ENCODE data around the gene ENDOG. TPM values are rescaled to one million over a fixed set of nuclear protein-coding genes. Genes with fewer than 3 reads are reported as not detected.

Gene ENDOG
- total RNA-seq, 1 experiment from 2014 or later = 25.8 TPM

DNA sequence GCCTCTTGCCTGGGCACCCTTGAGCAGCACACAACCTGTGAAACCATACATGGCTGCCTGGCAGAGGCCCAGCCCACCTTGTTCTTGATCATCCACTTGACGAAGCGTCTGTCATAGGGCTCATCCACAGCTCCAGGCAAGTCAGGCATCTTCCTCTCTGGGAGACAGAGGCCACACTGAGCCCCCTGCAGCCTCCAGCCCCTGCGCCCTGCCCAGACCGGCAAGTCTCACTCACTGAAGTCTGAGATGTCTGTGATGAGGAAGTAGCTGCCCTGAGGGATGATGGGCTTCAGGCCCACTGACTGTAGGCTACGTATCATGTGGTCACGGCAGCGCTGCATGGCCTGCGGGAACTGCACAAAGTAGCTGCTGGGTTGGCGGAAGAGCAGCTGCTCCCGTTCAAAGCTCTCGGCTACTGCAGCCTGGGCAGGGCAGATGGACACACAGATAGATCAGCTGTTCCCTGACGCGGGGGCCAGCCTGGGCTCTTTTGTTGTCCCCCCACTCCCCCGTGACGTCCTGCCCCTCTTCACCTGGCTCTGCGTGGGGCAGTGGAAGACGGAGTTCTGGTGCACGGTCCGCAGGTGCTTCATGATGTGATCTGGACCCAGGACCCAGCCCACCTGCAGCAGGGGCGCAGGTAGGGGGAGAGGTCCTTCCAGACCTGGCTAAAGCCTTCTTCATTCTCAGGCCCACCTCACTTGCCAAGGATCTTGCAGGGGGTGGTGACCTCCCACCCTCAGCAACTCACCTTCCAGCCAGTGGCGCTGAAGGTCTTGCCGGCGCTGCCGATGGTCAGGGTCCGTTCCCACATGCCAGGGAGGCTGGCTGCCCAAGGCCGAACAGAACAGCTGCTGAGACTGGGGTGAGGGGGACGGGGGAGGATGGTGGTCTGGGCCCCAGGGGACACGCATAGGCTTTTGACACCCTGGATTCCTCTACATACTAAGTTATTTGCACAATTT lies 17.2 kb downstream of the ENDOG start:
- CTCF ChIA-PET = no interaction called here
- no peaks in the 10 kb centered on the region for H3K27me3 Mint-ChIP-seq (ENCODE audit: low read depth)
- H3K4me3 Mint-ChIP-seq = no peak overlapping the region
- ATAC-seq = no peak
- H3K4me1 Mint-ChIP-seq = no peaks in the 10 kb centered on the region
- no peaks in the 10 kb centered on the region for H3K9me3 Mint-ChIP-seq
- TF ChIP-seq KAT7 (CRISPR knock-in tag; IDR thresholded peaks at IDR 0.05; ENCODE audit: borderline replicate concordance) = no peak
- no peak for TF ChIP-seq ZNF396 (CRISPR knock-in tag; IDR thresholded peaks at IDR 0.05; ENCODE audit: borderline replicate concordance)
- TF ChIP-seq ETV6 (CRISPR knock-in tag; IDR thresholded peaks at IDR 0.05) = no peak
- no peak for TF ChIP-seq ELF4 (CRISPR knock-in tag; IDR thresholded peaks at IDR 0.05; ENCODE audit: low read depth)
- TF ChIP-seq ZNF263 (CRISPR knock-in tag; IDR thresholded peaks at IDR 0.05; ENCODE audit: low read depth) = no peak
- TF ChIP-seq PRDM15 (CRISPR knock-in tag; IDR thresholded peaks at IDR 0.05) = no peak
- TF ChIP-seq SP1 (CRISPR knock-in tag; conservative IDR thresholded peaks at IDR 0.05) = no peak
- TF ChIP-seq, protein P1, sequence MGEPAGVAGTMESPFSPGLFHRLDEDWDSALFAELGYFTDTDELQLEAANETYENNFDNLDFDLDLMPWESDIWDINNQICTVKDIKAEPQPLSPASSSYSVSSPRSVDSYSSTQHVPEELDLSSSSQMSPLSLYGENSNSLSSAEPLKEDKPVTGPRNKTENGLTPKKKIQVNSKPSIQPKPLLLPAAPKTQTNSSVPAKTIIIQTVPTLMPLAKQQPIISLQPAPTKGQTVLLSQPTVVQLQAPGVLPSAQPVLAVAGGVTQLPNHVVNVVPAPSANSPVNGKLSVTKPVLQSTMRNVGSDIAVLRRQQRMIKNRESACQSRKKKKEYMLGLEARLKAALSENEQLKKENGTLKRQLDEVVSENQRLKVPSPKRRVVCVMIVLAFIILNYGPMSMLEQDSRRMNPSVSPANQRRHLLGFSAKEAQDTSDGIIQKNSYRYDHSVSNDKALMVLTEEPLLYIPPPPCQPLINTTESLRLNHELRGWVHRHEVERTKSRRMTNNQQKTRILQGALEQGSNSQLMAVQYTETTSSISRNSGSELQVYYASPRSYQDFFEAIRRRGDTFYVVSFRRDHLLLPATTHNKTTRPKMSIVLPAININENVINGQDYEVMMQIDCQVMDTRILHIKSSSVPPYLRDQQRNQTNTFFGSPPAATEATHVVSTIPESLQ (CRISPR knock-in tag; IDR thresholded peaks at IDR 0.05) = no peak
- TF ChIP-seq, protein P2, sequence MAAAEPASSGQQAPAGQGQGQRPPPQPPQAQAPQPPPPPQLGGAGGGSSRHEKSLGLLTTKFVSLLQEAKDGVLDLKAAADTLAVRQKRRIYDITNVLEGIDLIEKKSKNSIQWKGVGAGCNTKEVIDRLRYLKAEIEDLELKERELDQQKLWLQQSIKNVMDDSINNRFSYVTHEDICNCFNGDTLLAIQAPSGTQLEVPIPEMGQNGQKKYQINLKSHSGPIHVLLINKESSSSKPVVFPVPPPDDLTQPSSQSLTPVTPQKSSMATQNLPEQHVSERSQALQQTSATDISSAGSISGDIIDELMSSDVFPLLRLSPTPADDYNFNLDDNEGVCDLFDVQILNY (CRISPR knock-in tag; IDR thresholded peaks at IDR 0.05) = no peak
- no peak for TF ChIP-seq TEAD1 (CRISPR knock-in tag; IDR thresholded peaks at IDR 0.05)
- no peak for DNase-seq (ENCODE audit: low spot score)
- POLR2A ChIA-PET = no interaction called here
- no peak overlapping the region for H3K27ac Mint-ChIP-seq
- peaks cover 39% of the 10 kb centered on the region for H3K36me3 Mint-ChIP-seq

- Mint-ChIP-seq H3K9me3 (no peaks in the 10 kb centered on the region), H3K27me3 (ENCODE audit: low read depth) (no peaks in the 10 kb centered on the region), H3K4me1 (no peaks in the 10 kb centered on the region), H3K27ac (no peak overlapping the region), H3K4me3 (no peak overlapping the region), H3K36me3 (peaks cover 42% of the 10 kb centered on the region)
- CTCF ChIA-PET = no interaction called here
- DNase-seq (ENCODE audit: low spot score) (no peak), ATAC-seq (no peak)
- POLR2A ChIA-PET = no interaction called here
- TF ChIP-seq, protein P3, sequence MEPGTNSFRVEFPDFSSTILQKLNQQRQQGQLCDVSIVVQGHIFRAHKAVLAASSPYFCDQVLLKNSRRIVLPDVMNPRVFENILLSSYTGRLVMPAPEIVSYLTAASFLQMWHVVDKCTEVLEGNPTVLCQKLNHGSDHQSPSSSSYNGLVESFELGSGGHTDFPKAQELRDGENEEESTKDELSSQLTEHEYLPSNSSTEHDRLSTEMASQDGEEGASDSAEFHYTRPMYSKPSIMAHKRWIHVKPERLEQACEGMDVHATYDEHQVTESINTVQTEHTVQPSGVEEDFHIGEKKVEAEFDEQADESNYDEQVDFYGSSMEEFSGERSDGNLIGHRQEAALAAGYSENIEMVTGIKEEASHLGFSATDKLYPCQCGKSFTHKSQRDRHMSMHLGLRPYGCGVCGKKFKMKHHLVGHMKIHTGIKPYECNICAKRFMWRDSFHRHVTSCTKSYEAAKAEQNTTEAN (CRISPR knock-in tag; IDR thresholded peaks at IDR 0.05) = no peak
- TF ChIP-seq RELA (CRISPR knock-in tag; IDR thresholded peaks at IDR 0.05; ENCODE audit: borderline replicate concordance) (no peak), ZNF317 (CRISPR knock-in tag; IDR thresholded peaks at IDR 0.05; ENCODE audit: borderline replicate concordance, low read depth) (no peak), ESRRA (CRISPR knock-in tag; IDR thresholded peaks at IDR 0.05; ENCODE audit: borderline replicate concordance) (no peak), ARID4B (CRISPR knock-in tag; IDR thresholded peaks at IDR 0.05; ENCODE audit: borderline replicate concordance) (no peak), TCF7 (CRISPR knock-in tag; IDR thresholded peaks at IDR 0.05; ENCODE audit: low read depth) (no peak), SMAD4 (CRISPR knock-in tag; IDR thresholded peaks at IDR 0.05) (no peak), ZNF138 (CRISPR knock-in tag; conservative IDR thresholded peaks at IDR 0.05) (no peak)
- TF ChIP-seq, protein P4, sequence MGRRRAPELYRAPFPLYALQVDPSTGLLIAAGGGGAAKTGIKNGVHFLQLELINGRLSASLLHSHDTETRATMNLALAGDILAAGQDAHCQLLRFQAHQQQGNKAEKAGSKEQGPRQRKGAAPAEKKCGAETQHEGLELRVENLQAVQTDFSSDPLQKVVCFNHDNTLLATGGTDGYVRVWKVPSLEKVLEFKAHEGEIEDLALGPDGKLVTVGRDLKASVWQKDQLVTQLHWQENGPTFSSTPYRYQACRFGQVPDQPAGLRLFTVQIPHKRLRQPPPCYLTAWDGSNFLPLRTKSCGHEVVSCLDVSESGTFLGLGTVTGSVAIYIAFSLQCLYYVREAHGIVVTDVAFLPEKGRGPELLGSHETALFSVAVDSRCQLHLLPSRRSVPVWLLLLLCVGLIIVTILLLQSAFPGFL (CRISPR knock-in tag; IDR thresholded peaks at IDR 0.05; ENCODE audit: borderline replicate concordance) = no peak
These were observed 18.3 kb downstream of the ENDOG start for GRCh38 chr9:128836509-128837145.

All from WTC11 (cell line).